ENCODE data around the gene FIP1L1. TPM values are rescaled to one million over a fixed set of nuclear protein-coding genes. Genes with fewer than 3 reads are reported as not detected.

Gene FIP1L1
- polyA plus RNA-seq, 1 of the 3 experiments (the other 2 are of a cell fraction) = 20.3 TPM

- no peaks in the 10 kb centered on the region for H3K27me3 ChIP-seq (ENCODE audit: insufficient read depth)
- no peaks in the 10 kb centered on the region for H3K79me2 ChIP-seq (ENCODE audit: insufficient read depth)
- ChIA-PET CTCF (interaction anchor here (1.1 to 1.5 kb wide), 3 partner anchors 8 to 734 kb away, joined by 5 read pairs; no protein-coding TSS in a partner anchor), POLR2A (no interaction called here)
- H3K27ac ChIP-seq (ENCODE audit: low read depth in 2 of 2, low read length in 1 of 2) = no peak overlapping the region
- WGBS (ENCODE audit: low lambda C conversion rate) = 90% methylated on average over 2 of the region's 2 CpGs
- no peak overlapping the region for H2AFZ ChIP-seq (ENCODE audit: low read depth)
- no peaks in the 10 kb centered on the region for H4K20me1 ChIP-seq (ENCODE audit: insufficient read depth)
- no peaks in the 10 kb centered on the region for H3K9me3 ChIP-seq
- H3K9ac ChIP-seq = no peak overlapping the region
- TF ChIP-seq POLR2AphosphoS5 (IDR thresholded peaks at IDR 0.05; ENCODE audit: low read depth, low read length) (no peak), YY1 (IDR thresholded peaks at IDR 0.05; ENCODE audit: low read depth) (no peak), GABPA (IDR thresholded peaks at IDR 0.05; ENCODE audit: low read depth) (no peak), ELF1 (IDR thresholded peaks at IDR 0.05) (no peak), FOXJ3 (CRISPR knock-in tag; IDR thresholded peaks at IDR 0.05) (no peak), SIN3A (IDR thresholded peaks at IDR 0.05; ENCODE audit: borderline replicate concordance, low read depth, low read length) (no peak), NFIC (IDR thresholded peaks at IDR 0.05; ENCODE audit: borderline replicate concordance) (no peak), RAD21 (IDR thresholded peaks at IDR 0.05; ENCODE audit: low read length) (no peak)
- TF ChIP-seq, protein P1, sequence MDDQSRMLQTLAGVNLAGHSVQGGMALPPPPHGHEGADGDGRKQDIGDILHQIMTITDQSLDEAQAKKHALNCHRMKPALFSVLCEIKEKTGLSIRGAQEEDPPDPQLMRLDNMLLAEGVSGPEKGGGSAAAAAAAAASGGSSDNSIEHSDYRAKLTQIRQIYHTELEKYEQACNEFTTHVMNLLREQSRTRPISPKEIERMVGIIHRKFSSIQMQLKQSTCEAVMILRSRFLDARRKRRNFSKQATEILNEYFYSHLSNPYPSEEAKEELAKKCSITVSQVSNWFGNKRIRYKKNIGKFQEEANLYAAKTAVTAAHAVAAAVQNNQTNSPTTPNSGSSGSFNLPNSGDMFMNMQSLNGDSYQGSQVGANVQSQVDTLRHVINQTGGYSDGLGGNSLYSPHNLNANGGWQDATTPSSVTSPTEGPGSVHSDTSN (IDR thresholded peaks at IDR 0.05) = no peak
- no peaks in the 10 kb centered on the region for H3K36me3 ChIP-seq (replicated peaks in 1 of 2; ENCODE audit: control insufficient read depth in 1 of 2, insufficient read depth in 2 of 2, low read length in 1 of 2)
- peaks cover 0 to 7% of the 10 kb centered on the region in 2 experiments; a peak in 1 of 4 replicates for H3K4me1 ChIP-seq (ENCODE audit: control insufficient read depth in 1 of 2, insufficient read depth in 2 of 2, low read depth in 1 of 2, low read length in 1 of 2)
- no peaks in the 10 kb centered on the region for H3F3A ChIP-seq (replicated peaks; ENCODE audit: insufficient read depth)
- H3K4me2 ChIP-seq = no peak overlapping the region
- DNase-seq = no peak
- H3K4me3 ChIP-seq (ENCODE audit: low read depth in 2 of 2, low read length in 1 of 2) = no peak overlapping the region
- no peaks in the 10 kb centered on the region for H3K9me2 ChIP-seq
These were observed 121.3 kb downstream of the FIP1L1 start for GRCh38 chr4:53498706-53499105.

- ChIA-PET POLR2A (no interaction called here), CTCF (interaction anchor here (0.6 to 1.3 kb wide), 2 partner anchors 9 to 733 kb away, joined by 4 to 5 read pairs; no protein-coding TSS in a partner anchor)
- Histone ChIP-seq H2AFZ (ENCODE audit: low read depth) (no peak overlapping the region), H3F3A (replicated peaks; ENCODE audit: insufficient read depth) (no peaks in the 10 kb centered on the region), H3K9ac (no peak overlapping the region), H3K4me3 (ENCODE audit: low read depth in 2 of 2, low read length in 1 of 2) (no peak overlapping the region), H3K9me2 (no peaks in the 10 kb centered on the region), H3K79me2 (ENCODE audit: insufficient read depth) (no peaks in the 10 kb centered on the region), H3K27ac (ENCODE audit: low read depth in 2 of 2, low read length in 1 of 2) (no peak overlapping the region), H3K9me3 (no peaks in the 10 kb centered on the region), H3K4me2 (no peak overlapping the region), H4K20me1 (ENCODE audit: insufficient read depth) (no peaks in the 10 kb centered on the region), H3K27me3 (ENCODE audit: insufficient read depth) (no peaks in the 10 kb centered on the region), H3K4me1 (ENCODE audit: control insufficient read depth in 1 of 2, insufficient read depth in 2 of 2, low read depth in 1 of 2, low read length in 1 of 2) (peaks cover 0 to 7% of the 10 kb centered on the region in 2 experiments; a peak in 1 of 4 replicates), H3K36me3 (replicated peaks in 1 of 2; ENCODE audit: control insufficient read depth in 1 of 2, insufficient read depth in 2 of 2, low read length in 1 of 2) (no peaks in the 10 kb centered on the region)
- WGBS (ENCODE audit: low lambda C conversion rate) = 92% methylated on average over 1 of the region's 1 CpG
- no peak for DNase-seq
- TF ChIP-seq TCF12 (IDR thresholded peaks at IDR 0.05) (no peak), EP300 (IDR thresholded peaks at IDR 0.05; ENCODE audit: borderline replicate concordance in 1 of 2, low read depth in 1 of 2, low read length in 1 of 2) (no peak), FOSL2 (IDR thresholded peaks at IDR 0.05; ENCODE audit: borderline replicate concordance, low read depth) (no peak), RFX5 (IDR thresholded peaks at IDR 0.05; ENCODE audit: low read length) (no peak), RCOR1 (IDR thresholded peaks at IDR 0.05; ENCODE audit: low read length) (no peak), CHD2 (IDR thresholded peaks at IDR 0.05; ENCODE audit: low read length, partially characterized antibody) (no peak), CTCF (IDR thresholded peaks at IDR 0.05) (no peak), IRF3 (IDR thresholded peaks at IDR 0.05; ENCODE audit: low read depth, low read length) (no peak), EZH2phosphoT487 (IDR thresholded peaks at IDR 0.05; ENCODE audit: borderline replicate concordance, low read depth) (no peak), GABPA (IDR thresholded peaks at IDR 0.05; ENCODE audit: low read depth) (no peak), NFIC (IDR thresholded peaks at IDR 0.05; ENCODE audit: borderline replicate concordance) (no peak), TAF1 (IDR thresholded peaks at IDR 0.05; ENCODE audit: borderline replicate concordance, low read depth, low read length) (no peak)
- TF ChIP-seq, protein P2, sequence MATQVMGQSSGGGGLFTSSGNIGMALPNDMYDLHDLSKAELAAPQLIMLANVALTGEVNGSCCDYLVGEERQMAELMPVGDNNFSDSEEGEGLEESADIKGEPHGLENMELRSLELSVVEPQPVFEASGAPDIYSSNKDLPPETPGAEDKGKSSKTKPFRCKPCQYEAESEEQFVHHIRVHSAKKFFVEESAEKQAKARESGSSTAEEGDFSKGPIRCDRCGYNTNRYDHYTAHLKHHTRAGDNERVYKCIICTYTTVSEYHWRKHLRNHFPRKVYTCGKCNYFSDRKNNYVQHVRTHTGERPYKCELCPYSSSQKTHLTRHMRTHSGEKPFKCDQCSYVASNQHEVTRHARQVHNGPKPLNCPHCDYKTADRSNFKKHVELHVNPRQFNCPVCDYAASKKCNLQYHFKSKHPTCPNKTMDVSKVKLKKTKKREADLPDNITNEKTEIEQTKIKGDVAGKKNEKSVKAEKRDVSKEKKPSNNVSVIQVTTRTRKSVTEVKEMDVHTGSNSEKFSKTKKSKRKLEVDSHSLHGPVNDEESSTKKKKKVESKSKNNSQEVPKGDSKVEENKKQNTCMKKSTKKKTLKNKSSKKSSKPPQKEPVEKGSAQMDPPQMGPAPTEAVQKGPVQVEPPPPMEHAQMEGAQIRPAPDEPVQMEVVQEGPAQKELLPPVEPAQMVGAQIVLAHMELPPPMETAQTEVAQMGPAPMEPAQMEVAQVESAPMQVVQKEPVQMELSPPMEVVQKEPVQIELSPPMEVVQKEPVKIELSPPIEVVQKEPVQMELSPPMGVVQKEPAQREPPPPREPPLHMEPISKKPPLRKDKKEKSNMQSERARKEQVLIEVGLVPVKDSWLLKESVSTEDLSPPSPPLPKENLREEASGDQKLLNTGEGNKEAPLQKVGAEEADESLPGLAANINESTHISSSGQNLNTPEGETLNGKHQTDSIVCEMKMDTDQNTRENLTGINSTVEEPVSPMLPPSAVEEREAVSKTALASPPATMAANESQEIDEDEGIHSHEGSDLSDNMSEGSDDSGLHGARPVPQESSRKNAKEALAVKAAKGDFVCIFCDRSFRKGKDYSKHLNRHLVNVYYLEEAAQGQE (IDR thresholded peaks at IDR 0.05; ENCODE audit: low read depth, low read length) = no peak
- TF ChIP-seq, protein P1 (IDR thresholded peaks at IDR 0.05) = no peak
These were observed 122.3 kb downstream of the FIP1L1 start for GRCh38 chr4:53499791-53500190.
